HG02798 (cell line): ENCODE results near the gene ZNF614.
"Not testable (repeated sequence)": the region's sequence is repeated elsewhere in the genome, so short reads cannot be mapped to it uniquely, and the experiment has no call there.

Experiments used
- ATAC-seq: cut with Tn5 transposase; IDR thresholded peaks from one replicate; pipeline ENCODE4 v1.9.1; 2021; ENCODE audit warnings: mild to moderate bottlenecking; ENCODE audit not compliant: unreplicated experiment, poor library complexity

The ZNF614 gene

GRCh38 chr19:51994048-51994644 lies 34.0 kb downstream of the ZNF614 start:
- no peak for ATAC-seq

GRCh38 chr19:51993422-51993821 lies 34.8 kb downstream of the ZNF614 start:
- no peak for ATAC-seq

- peak; percentile 95 for ATAC-seq
Measured at GRCh38 chr19:51986309-51987291, 41.6 kb downstream of the ZNF614 start, which contains the start of gene ZNF350. TSS of gene ZNF350 (minus strand) at chr19:51986840. CDS start at chr19:51974360, 12,480 bp downstream.

- ATAC-seq: no peak
Measured at GRCh38 chr19:51983361-51983760, 44.8 kb downstream of the ZNF614 start.

GRCh38 chr19:51980926-51981325 lies 47.3 kb downstream of the ZNF614 start:
- not testable (repeated sequence) for ATAC-seq

- no peak for ATAC-seq
Measured at GRCh38 chr19:51980116-51980736, 48.0 kb downstream of the ZNF614 start.

- no peak for ATAC-seq
Measured at GRCh38 chr19:51978882-51979281, 49.3 kb downstream of the ZNF614 start.

GRCh38 chr19:51977346-51977745 lies 50.8 kb downstream of the ZNF614 start:
- no peak for ATAC-seq

- no peak for ATAC-seq
Measured at GRCh38 chr19:51976852-51977251, 51.3 kb downstream of the ZNF614 start.

GRCh38 chr19:51975787-51976186 lies 52.4 kb downstream of the ZNF614 start:
- ATAC-seq: not testable (repeated sequence)

GRCh38 chr19:51971624-51972023 lies 56.6 kb downstream of the ZNF614 start:
- ATAC-seq: no peak

- ATAC-seq: no peak
Measured at GRCh38 chr19:51970718-51971117, 57.5 kb downstream of the ZNF614 start.

- no peak for ATAC-seq
Measured at GRCh38 chr19:51965583-51965982, 62.6 kb downstream of the ZNF614 start.
